ENCODE measurements around the gene MZB1.

DNA sequence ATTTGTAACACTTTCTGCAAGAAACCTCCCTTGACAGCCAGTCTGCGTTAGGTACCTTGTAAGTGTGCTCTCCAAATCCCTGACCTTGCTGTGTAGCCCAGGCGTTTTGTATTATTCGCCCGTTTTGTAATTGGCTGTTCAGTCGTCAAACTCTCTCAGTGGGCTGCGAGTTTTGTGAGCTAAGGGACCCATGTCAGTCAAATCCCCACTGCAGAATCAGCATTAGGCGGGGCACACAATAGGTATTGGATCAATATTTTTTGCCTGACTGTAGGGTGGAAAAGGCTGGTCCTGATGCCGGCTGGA, 48.9 kb upstream of the MZB1 start:
- TF ChIP-seq, protein P1, sequence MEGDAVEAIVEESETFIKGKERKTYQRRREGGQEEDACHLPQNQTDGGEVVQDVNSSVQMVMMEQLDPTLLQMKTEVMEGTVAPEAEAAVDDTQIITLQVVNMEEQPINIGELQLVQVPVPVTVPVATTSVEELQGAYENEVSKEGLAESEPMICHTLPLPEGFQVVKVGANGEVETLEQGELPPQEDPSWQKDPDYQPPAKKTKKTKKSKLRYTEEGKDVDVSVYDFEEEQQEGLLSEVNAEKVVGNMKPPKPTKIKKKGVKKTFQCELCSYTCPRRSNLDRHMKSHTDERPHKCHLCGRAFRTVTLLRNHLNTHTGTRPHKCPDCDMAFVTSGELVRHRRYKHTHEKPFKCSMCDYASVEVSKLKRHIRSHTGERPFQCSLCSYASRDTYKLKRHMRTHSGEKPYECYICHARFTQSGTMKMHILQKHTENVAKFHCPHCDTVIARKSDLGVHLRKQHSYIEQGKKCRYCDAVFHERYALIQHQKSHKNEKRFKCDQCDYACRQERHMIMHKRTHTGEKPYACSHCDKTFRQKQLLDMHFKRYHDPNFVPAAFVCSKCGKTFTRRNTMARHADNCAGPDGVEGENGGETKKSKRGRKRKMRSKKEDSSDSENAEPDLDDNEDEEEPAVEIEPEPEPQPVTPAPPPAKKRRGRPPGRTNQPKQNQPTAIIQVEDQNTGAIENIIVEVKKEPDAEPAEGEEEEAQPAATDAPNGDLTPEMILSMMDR (conservative IDR thresholded peaks at IDR 0.05): no peak
- TF ChIP-seq ZFX (IDR thresholded peaks at IDR 0.05): no peak

All from C4-2B (cell line).